Activated T-helper 2 cell treated with anti-CD3 and anti-CD28 coated beads, Interferon-gamma antibody, Interleukin-2, Interleukin-4, amounts not matched to agents 10 μg/mL and 5 μg/mL and 100 μg/mL, durations not matched to agents 14 hours and 24 hours and 36 hours (primary cell): ENCODE data around the gene HNRNPC. TPM values are rescaled to one million over a fixed set of nuclear protein-coding genes. Genes with fewer than 3 reads are reported as not detected.
"Not testable (repeated sequence)": the region's sequence is repeated elsewhere in the genome, so short reads cannot be mapped to it uniquely, and the experiment has no call there.

ENCODE experiments used
- DNase-seq: peaks from one replicate; pipeline ENCODE4 v3.0.0; 2021; ENCODE audit warnings: low spot score
- H3K27ac Mint-ChIP-seq: one replicate; pipeline ENCODE4 v1.8.0; 2021; ENCODE audit warnings: mixed read lengths
- H3K27me3 Mint-ChIP-seq: one replicate; pipeline ENCODE4 v1.8.0; 2021; ENCODE audit warnings: low read depth, mixed read lengths
- H3K36me3 Mint-ChIP-seq: one replicate; pipeline ENCODE4 v1.8.0; 2021; ENCODE audit warnings: low read depth, mixed read lengths
- H3K4me1 Mint-ChIP-seq: one replicate; pipeline ENCODE4 v1.8.0; 2021; ENCODE audit warnings: low read depth, mixed read lengths
- H3K4me3 Mint-ChIP-seq: one replicate; pipeline ENCODE4 v1.8.0; 2021; ENCODE audit warnings: low read depth, mild to moderate bottlenecking, moderate library complexity, mixed read lengths
- H3K9me3 Mint-ChIP-seq: one replicate; pipeline ENCODE4 v1.8.0; 2021; ENCODE audit warnings: mixed read lengths
- intact Hi-C: fragments of 100-400 bp; cut with micrococcal nuclease; formaldehyde crosslinking; loops from one replicate; pipeline ENCODE4 v1.15.1; 2023
- total RNA-seq: library from RNA; stranded (reverse); gene quantifications from 2 replicates; pipeline ENCODE4 v1.2.3, GENCODE V29; 2022

Gene HNRNPC
- total RNA-seq, 1 donor from 2014 or later, result 976 TPM

DNA sequence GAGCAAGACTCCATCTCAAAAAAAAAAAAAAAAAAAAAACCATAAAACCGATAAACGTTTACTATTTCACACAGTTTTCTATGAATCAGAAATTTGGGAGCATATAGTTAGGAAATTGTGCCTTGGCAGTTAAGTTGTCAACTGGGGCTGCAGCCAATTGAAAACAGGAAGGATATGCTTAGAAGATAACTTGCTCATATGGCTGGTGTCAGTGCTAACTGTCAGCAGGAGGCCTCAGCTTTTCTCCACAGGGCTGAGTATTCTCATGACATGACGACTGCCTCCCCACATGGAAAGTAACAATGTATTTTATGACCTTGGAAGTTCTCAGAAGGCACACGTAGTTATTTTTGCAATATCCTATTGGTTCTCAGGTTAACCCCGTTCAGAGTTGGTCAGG is 83.8 kb downstream of the HNRNPC start:
- Mint-ChIP-seq H3K27ac (no peak overlapping the region), H3K9me3 (peaks cover 16% of the 10 kb centered on the region), H3K36me3 (no peaks in the 10 kb centered on the region), H3K4me1 (peaks cover 3% of the 10 kb centered on the region), H3K27me3 (peaks cover 14% of the 10 kb centered on the region), H3K4me3 (no peak overlapping the region)
- DNase-seq, result no peak
- intact Hi-C loops, result no loop called here

DNA sequence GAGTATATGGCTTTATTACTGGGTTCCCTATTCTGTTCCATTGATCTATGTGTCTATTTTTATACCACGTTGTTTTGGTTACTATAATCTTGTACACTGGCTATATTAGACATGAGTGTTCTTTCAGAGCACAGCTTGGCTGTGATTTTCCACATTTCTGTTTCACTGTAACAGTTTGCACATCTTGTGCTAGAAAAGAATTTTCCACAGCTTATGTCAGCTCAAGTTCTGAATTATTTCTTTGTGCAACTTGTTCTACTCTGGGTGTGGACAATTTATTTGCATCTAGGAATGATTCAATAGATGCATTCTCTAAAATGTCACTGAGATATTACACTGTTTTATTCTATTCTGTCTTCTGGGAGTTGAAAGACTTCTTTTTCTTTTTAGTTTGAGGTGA is 85.0 kb downstream of the HNRNPC start:
- Mint-ChIP-seq H3K27ac (no peak overlapping the region), H3K27me3 (peaks cover 19% of the 10 kb centered on the region), H3K36me3 (no peaks in the 10 kb centered on the region), H3K9me3 (peaks cover 16% of the 10 kb centered on the region), H3K4me3 (no peak overlapping the region), H3K4me1 (peaks cover 3% of the 10 kb centered on the region)
- DNase-seq, result no peak
- intact Hi-C loops, result no loop called here

DNA sequence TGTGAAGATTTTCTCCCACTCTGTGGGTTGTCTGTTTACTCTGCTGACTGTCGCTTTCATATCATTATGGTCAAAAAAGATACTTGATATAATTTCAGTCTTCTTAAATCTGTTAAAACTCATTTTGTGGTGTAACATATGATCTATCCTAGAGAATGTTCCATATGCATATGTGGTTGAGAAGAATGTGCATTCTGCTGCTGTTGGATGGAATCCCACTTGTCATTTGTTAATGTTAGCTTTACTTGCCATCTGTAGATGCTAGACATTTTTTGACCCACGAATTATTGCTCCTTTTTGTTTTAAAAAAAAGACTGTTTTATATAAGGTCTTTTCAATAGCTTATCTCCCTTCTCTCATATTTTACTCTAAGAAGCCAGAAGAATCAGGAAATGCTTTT is 87.1 kb downstream of the HNRNPC start:
- H3K27ac Mint-ChIP-seq, result no peak overlapping the region
- DNase-seq, result no peak
- H3K36me3 Mint-ChIP-seq, result no peaks in the 10 kb centered on the region
- peaks cover 16% of the 10 kb centered on the region for H3K9me3 Mint-ChIP-seq
- peaks cover 21% of the 10 kb centered on the region for H3K27me3 Mint-ChIP-seq
- intact Hi-C loops, result no loop called here
- peaks cover 3% of the 10 kb centered on the region for H3K4me1 Mint-ChIP-seq
- H3K4me3 Mint-ChIP-seq, result no peak overlapping the region

- intact Hi-C loops, result no loop called here
Observed at GRCh38 chr14:21171128-21171527, 98.1 kb downstream of the HNRNPC start.

DNA sequence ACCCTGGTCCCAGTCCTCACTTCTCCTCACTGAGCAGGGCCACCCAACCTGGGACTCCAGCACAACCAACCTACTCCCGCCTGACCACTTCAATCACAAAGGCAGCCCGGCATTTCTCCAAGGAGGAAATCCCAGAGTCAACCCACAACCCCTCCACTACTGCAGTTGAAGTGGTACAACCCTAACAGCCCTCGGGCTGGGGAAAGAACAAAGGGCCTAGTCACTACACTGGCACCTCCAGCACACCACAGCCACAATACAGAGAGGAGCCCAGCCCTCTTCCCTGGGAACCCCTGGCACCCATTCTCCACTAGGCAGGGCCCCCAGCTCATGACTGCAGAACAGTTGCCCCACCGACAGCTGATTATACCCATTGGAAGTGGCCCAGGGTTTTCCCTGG is 99.7 kb downstream of the HNRNPC start:
- Mint-ChIP-seq H3K27ac (no peak overlapping the region), H3K4me3 (no peak overlapping the region), H3K4me1 (peaks cover 3% of the 10 kb centered on the region), H3K27me3 (peaks cover 35% of the 10 kb centered on the region), H3K36me3 (no peaks in the 10 kb centered on the region), H3K9me3 (no peaks in the 10 kb centered on the region)
- no peak for DNase-seq
- intact Hi-C loops, result no loop called here

More at GRCh38 chr14:21171128-21171527, 98.1 kb downstream of the HNRNPC start:
- no peak for DNase-seq
- H3K36me3 Mint-ChIP-seq, result no peaks in the 10 kb centered on the region
- no peak overlapping the region for H3K27ac Mint-ChIP-seq
- peaks cover 38% of the 10 kb centered on the region for H3K27me3 Mint-ChIP-seq
- H3K4me1 Mint-ChIP-seq, result no peaks in the 10 kb centered on the region
- H3K4me3 Mint-ChIP-seq, result no peak overlapping the region
- no peaks in the 10 kb centered on the region for H3K9me3 Mint-ChIP-seq

DNA sequence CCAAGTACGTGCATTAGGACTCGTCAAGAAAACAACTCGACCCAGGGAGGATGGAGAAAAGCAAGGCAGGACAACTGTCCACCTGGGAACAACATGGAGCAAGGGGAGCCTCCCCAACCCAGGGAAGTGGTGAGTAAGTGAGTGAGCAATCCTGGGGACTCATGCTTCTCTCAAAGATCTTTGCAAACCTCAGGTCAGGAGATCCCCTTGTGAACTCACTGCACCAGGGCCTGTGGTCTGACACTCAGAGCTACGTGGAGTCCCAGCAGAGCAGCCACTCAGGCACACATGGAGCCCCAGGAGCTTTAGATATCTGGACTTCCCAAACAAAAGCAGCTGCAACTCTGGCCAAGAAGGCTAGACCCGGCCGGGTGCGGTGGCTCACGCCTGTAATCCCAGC is 101.2 kb downstream of the HNRNPC start:
- Mint-ChIP-seq H3K9me3 (no peaks in the 10 kb centered on the region), H3K27me3 (peaks cover 30% of the 10 kb centered on the region), H3K4me3 (no peak overlapping the region), H3K36me3 (no peaks in the 10 kb centered on the region), H3K27ac (no peak overlapping the region), H3K4me1 (peaks cover 3% of the 10 kb centered on the region)
- DNase-seq, result no peak
- intact Hi-C loops, result no loop called here

- DNase-seq, H3K9me3 Mint-ChIP-seq, H3K36me3 Mint-ChIP-seq, intact Hi-C loops, H3K4me3 Mint-ChIP-seq, H3K4me1 Mint-ChIP-seq, H3K27ac Mint-ChIP-seq: not testable (repeated sequence)
- peaks cover 34% of the 10 kb centered on the region for H3K27me3 Mint-ChIP-seq
Observed at GRCh38 chr14:21165670-21166069, 103.6 kb downstream of the HNRNPC start.

GRCh38 chr14:21165002-21165605 is 104.1 kb downstream of the HNRNPC start:
- H3K27me3 Mint-ChIP-seq, result peaks cover 33% of the 10 kb centered on the region
- H3K4me3 Mint-ChIP-seq, intact Hi-C loops, DNase-seq, H3K27ac Mint-ChIP-seq, H3K9me3 Mint-ChIP-seq, H3K4me1 Mint-ChIP-seq, H3K36me3 Mint-ChIP-seq: not testable (repeated sequence)

DNA sequence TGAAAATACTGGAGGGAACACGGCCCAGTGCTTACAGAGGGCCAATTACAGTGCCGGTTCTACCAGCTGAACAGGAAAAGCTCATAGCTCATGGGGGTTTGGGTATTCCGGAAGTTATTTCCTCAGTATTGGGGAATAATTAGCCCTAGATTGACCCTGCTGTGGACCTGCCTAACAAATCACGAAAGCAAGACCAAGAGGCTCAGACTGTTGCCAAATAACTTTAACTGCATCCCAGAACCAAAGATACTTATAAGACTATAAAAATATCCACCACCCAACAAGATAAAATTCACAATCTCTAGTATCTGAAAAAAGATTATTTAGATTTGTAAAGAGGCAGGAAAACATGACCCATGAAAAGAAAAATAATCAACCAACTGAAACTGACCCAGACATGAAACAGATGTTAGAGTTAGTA is 105.4 kb downstream of the HNRNPC start:
- H3K27ac Mint-ChIP-seq, result no peak overlapping the region
- no peaks in the 10 kb centered on the region for H3K36me3 Mint-ChIP-seq
- no peak overlapping the region for H3K4me3 Mint-ChIP-seq
- intact Hi-C loops, result no loop called here
- no peak for DNase-seq
- H3K9me3 Mint-ChIP-seq, result no peaks in the 10 kb centered on the region
- H3K4me1 Mint-ChIP-seq, result peaks cover 3% of the 10 kb centered on the region
- H3K27me3 Mint-ChIP-seq, result peaks cover 33% of the 10 kb centered on the region

DNA sequence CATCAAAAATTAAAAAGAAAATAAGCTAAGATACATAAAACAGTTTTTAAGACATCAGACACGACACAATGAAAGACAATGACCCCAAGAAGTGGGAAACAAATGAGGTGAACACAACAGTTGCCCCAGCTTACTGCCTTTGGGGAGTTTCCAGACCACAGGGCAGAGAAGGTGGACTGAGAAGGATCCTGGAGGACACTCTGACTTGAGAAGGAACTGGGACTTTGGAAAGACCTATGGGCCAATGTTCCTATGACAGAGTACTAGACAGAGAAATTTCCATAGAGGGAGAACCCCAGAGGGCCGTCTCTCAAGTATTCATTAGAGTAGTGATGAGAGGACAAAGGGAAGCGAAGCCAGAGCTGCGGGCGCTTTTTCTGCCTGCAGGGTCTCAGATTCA is 107.2 kb downstream of the HNRNPC start:
- no peak for DNase-seq
- peaks cover 37% of the 10 kb centered on the region for H3K27me3 Mint-ChIP-seq
- peaks cover 3% of the 10 kb centered on the region for H3K4me1 Mint-ChIP-seq
- no peak overlapping the region for H3K27ac Mint-ChIP-seq
- H3K4me3 Mint-ChIP-seq, result no peak overlapping the region
- intact Hi-C loops, result no loop called here
- no peaks in the 10 kb centered on the region for H3K9me3 Mint-ChIP-seq
- no peaks in the 10 kb centered on the region for H3K36me3 Mint-ChIP-seq

- DNase-seq, result no peak
- peaks cover under 1% of the 10 kb centered on the region for H3K4me1 Mint-ChIP-seq
- intact Hi-C loops, result no loop called here
- no peaks in the 10 kb centered on the region for H3K9me3 Mint-ChIP-seq
- peaks cover 38% of the 10 kb centered on the region for H3K27me3 Mint-ChIP-seq
- H3K36me3 Mint-ChIP-seq, result no peaks in the 10 kb centered on the region
- no peak overlapping the region for H3K4me3 Mint-ChIP-seq
- H3K27ac Mint-ChIP-seq, result no peak overlapping the region
Observed at GRCh38 chr14:21160061-21160610, 109.1 kb downstream of the HNRNPC start.
